SK-N-SH treated with all-trans-retinoic acid at 6 μM for 48 hours (cell line): ENCODE data around the gene SLC25A11.

Experiments used
- ATAC-seq: fragments of 200-7000 bp; cut with Tn5 transposase; 3 replicates; pipeline ENCODE4 v1.9.1; 2020; ENCODE audit warnings: mild to moderate bottlenecking, moderate library complexity
- ARNTL ChIP-seq: fragments of 450-650 bp; formaldehyde crosslinking; IDR thresholded peaks from 2 replicates; pipeline ENCODE4 v1.5.0; 2020; ENCODE audit warnings: low read depth, mild to moderate bottlenecking, moderate library complexity, borderline replicate concordance
- BACH2 ChIP-seq: fragments of 250-450 bp; sonication (Bioruptor Pico); IDR thresholded peaks from 2 replicates; pipeline ENCODE4 v1.9.0; 2021; ENCODE audit warnings: mild to moderate bottlenecking, borderline replicate concordance
- CSDC2 ChIP-seq: fragments of 250-450 bp; sonication (Bioruptor Pico); IDR thresholded peaks from 2 replicates; pipeline ENCODE4 v1.5.0; 2020; ENCODE audit warnings: mild to moderate bottlenecking, moderate library complexity
- ESRRG ChIP-seq: fragments of 250-450 bp; sonication (Bioruptor Pico); IDR thresholded peaks from 2 replicates; pipeline ENCODE4 v1.6.1; 2021; ENCODE audit warnings: mild to moderate bottlenecking
- GLIS3 ChIP-seq: fragments of 250-450 bp; sonication (Bioruptor Pico); IDR thresholded peaks from 2 replicates; pipeline ENCODE4 v1.5.0; 2020; ENCODE audit warnings: mild to moderate bottlenecking, moderate library complexity
- ISL1 ChIP-seq: fragments of 250-450 bp; sonication (Bioruptor Pico); IDR thresholded peaks from 2 replicates; pipeline ENCODE4 v2.1.2; 2022; ENCODE audit warnings: mild to moderate bottlenecking, moderate library complexity
- OSR1 ChIP-seq: fragments of 250-450 bp; sonication (Bioruptor Pico); IDR thresholded peaks from 2 replicates; pipeline ENCODE4 v1.8.0; 2022; ENCODE audit warnings: moderate library complexity, mild to moderate bottlenecking, inconsistent platforms
- PPARA ChIP-seq: fragments of 250-450 bp; sonication (Bioruptor Pico); IDR thresholded peaks from 2 replicates; pipeline ENCODE4 v1.5.0; 2020; ENCODE audit warnings: mild to moderate bottlenecking, borderline replicate concordance
- RARB ChIP-seq: fragments of 250-450 bp; sonication (Bioruptor Pico); IDR thresholded peaks from 2 replicates; pipeline ENCODE4 v1.8.0; 2021; ENCODE audit warnings: mild to moderate bottlenecking, moderate library complexity
- SNAI2 ChIP-seq: fragments of 250-450 bp; sonication (Bioruptor Pico); IDR thresholded peaks from 2 replicates; pipeline ENCODE4 v1.5.0; 2020; ENCODE audit warnings: mild to moderate bottlenecking, moderate library complexity
- TCF4 ChIP-seq: fragments of 250-450 bp; sonication (Bioruptor Pico); IDR thresholded peaks from 2 replicates; pipeline ENCODE4 v1.8.0; 2021; ENCODE audit warnings: mild to moderate bottlenecking, moderate library complexity, borderline replicate concordance
- TOX ChIP-seq: fragments of 250-450 bp; sonication (Bioruptor Pico); IDR thresholded peaks from 2 replicates; pipeline ENCODE4 v1.8.0; 2021; ENCODE audit warnings: mild to moderate bottlenecking, moderate library complexity, borderline replicate concordance
- ZC3H10 ChIP-seq: fragments of 250-450 bp; sonication (Bioruptor Pico); IDR thresholded peaks from 2 replicates; pipeline ENCODE4 v1.5.1; 2021; ENCODE audit warnings: mild to moderate bottlenecking, moderate library complexity
- ZFP3 ChIP-seq: fragments of 250-450 bp; sonication (Bioruptor Pico); IDR thresholded peaks from 2 replicates; pipeline ENCODE4 v1.5.0; 2020; ENCODE audit warnings: mild to moderate bottlenecking, moderate library complexity
- ZFP30 ChIP-seq: fragments of 450-650 bp; formaldehyde crosslinking; IDR thresholded peaks from 2 replicates; pipeline ENCODE4 v1.5.0; 2022; ENCODE audit warnings: mild to moderate bottlenecking, moderate library complexity
- ZNF70 ChIP-seq: fragments of 450-650 bp; formaldehyde crosslinking; IDR thresholded peaks from 2 replicates; pipeline ENCODE4 v1.5.0; 2020; ENCODE audit warnings: mild to moderate bottlenecking, moderate library complexity
- ZNF8 ChIP-seq: fragments of 450-650 bp; formaldehyde crosslinking; IDR thresholded peaks from 2 replicates; pipeline ENCODE4 v1.5.0; 2020; ENCODE audit warnings: mild to moderate bottlenecking, moderate library complexity
- TF ChIP-seq, protein P1 (sequence below): fragments of 250-450 bp; sonication (Bioruptor Pico); IDR thresholded peaks from 2 replicates; pipeline ENCODE4 v1.5.1; 2021; ENCODE audit warnings: mild to moderate bottlenecking, moderate library complexity
- TF ChIP-seq, protein P2 (sequence below): fragments of 250-450 bp; sonication (Bioruptor Pico); IDR thresholded peaks from 2 replicates; pipeline ENCODE4 v1.5.0; 2020; ENCODE audit warnings: mild to moderate bottlenecking, moderate library complexity

Gene SLC25A11

DNA sequence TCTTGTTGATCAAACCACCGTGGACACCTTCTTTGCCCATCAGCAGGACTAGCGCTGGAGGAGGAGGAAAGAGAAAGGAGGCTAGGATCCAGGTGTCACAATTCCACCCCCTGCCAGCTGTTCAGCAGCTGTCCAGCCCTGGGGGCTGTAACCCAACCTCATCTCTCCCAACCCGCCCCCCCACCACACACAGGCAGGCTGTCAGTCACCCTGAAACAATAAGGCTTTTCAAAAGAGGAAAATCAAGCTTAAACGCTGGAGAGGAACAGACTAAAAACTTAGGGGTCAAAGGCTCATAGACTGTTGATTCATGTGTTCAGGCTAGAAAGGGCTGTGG, 6.1 kb upstream of the SLC25A11 start:
- no peak for ATAC-seq
- TF ChIP-seq ARNTL (CRISPR knock-in tag) (no peak), ZFP3 (CRISPR knock-in tag) (no peak), ZFP30 (CRISPR knock-in tag) (no peak), BACH2 (CRISPR knock-in tag) (no peak), PPARA (no peak), ESRRG (CRISPR knock-in tag) (no peak), CSDC2 (no peak), OSR1 (CRISPR knock-in tag) (no peak), TOX (CRISPR knock-in tag) (no peak), ZC3H10 (CRISPR knock-in tag) (no peak), SNAI2 (CRISPR knock-in tag) (no peak), TCF4 (CRISPR knock-in tag) (no peak)

DNA sequence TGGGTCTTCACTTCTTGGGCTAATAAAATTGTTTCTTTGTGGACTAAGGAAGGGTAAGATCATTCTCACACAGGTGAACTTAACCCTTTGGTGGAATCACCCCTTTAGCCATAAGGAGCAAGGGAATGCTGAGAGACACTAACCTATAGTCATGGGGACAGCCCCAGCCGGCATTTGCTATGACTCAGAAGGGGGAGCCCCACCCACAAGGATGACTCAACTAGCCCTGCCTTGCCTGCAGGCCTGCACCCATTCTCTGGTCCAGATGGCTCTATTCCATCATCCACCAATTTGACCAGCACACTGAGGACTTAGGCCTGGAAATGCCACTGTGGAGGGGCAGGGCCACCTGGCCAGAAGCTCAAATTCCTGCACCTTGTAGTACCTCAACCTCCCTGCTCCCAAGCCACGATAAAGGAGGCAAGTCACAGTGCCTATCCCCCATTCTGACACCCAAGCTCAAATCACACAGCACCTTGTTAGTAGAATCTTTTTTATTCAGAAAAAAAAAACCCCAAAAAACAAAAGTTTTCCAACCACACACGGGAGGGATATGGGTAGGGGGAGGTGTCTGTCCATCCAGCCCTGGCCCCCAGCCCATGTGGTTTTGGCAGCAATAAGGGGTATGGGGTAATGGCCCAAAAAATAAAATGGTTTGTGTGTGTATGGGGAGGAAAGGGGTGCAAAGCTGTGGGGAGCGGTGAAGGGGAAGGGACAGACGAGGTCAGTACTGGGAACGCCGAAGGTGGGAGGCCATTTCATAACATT, 5.5 kb upstream of the SLC25A11 start:
- peak; percentile 44 for ATAC-seq
- TF ChIP-seq SNAI2 (CRISPR knock-in tag), result no peak
- TF ChIP-seq GLIS3 (CRISPR knock-in tag), result 0 out of 2 replicates have a peak, but pooled peaks have one; percentile 63

DNA sequence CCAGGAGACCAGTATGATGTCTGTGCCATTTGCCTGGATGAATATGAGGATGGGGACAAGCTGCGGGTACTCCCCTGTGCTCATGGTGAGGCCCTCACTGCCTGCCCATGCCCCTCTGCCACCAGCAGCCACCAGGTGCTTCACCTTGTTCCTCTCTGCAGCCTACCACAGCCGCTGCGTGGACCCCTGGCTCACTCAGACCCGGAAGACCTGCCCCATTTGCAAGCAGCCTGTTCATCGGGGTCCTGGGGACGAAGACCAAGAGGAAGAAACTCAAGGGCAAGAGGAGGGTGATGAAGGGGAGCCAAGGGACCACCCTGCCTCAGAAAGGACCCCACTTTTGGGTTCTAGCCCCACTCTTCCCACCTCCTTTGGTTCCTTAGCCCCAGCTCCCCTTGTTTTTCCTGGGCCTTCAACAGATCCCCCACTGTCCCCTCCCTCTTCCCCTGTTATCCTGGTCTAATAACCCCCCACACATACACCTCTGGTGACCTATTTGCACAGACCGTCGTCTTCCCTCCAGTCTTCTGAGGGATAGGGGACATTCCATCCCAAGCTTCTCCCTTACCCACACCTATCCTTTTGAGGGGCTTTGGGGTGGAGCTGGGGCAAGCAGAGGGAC, 4.8 kb upstream of the SLC25A11 start:
- ATAC-seq, result no peak
- TF ChIP-seq, protein P1, sequence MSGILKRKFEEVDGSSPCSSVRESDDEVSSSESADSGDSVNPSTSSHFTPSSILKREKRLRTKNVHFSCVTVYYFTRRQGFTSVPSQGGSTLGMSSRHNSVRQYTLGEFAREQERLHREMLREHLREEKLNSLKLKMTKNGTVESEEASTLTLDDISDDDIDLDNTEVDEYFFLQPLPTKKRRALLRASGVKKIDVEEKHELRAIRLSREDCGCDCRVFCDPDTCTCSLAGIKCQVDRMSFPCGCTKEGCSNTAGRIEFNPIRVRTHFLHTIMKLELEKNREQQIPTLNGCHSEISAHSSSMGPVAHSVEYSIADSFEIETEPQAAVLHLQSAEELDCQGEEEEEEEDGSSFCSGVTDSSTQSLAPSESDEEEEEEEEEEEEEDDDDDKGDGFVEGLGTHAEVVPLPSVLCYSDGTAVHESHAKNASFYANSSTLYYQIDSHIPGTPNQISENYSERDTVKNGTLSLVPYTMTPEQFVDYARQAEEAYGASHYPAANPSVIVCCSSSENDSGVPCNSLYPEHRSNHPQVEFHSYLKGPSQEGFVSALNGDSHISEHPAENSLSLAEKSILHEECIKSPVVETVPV (CRISPR knock-in tag), result 0 out of 2 replicates have a peak, but pooled peaks have one; percentile 56
- TF ChIP-seq TCF4 (CRISPR knock-in tag), result no peak

DNA sequence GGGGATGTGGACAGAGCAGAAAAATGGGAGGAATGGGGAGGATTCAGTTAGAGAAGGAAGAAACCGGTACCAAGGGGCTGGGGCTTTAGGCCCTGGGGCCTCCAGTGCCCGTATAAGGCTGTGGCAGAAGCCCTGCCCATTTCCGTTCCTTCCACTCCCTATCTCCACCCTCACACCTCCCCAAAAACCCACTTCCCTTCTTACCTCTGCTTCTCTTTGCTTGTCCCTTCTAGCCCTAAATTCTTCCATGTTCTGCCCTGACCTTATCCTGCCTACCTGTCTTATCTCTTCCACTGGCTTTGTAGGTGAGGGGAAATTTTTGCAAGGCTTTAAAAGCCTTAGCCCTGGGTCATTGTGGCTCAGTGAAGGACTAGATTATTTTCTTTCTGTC, 4.3 kb upstream of the SLC25A11 start:
- no peak for TF ChIP-seq ESRRG (CRISPR knock-in tag)
- TF ChIP-seq, protein P2, sequence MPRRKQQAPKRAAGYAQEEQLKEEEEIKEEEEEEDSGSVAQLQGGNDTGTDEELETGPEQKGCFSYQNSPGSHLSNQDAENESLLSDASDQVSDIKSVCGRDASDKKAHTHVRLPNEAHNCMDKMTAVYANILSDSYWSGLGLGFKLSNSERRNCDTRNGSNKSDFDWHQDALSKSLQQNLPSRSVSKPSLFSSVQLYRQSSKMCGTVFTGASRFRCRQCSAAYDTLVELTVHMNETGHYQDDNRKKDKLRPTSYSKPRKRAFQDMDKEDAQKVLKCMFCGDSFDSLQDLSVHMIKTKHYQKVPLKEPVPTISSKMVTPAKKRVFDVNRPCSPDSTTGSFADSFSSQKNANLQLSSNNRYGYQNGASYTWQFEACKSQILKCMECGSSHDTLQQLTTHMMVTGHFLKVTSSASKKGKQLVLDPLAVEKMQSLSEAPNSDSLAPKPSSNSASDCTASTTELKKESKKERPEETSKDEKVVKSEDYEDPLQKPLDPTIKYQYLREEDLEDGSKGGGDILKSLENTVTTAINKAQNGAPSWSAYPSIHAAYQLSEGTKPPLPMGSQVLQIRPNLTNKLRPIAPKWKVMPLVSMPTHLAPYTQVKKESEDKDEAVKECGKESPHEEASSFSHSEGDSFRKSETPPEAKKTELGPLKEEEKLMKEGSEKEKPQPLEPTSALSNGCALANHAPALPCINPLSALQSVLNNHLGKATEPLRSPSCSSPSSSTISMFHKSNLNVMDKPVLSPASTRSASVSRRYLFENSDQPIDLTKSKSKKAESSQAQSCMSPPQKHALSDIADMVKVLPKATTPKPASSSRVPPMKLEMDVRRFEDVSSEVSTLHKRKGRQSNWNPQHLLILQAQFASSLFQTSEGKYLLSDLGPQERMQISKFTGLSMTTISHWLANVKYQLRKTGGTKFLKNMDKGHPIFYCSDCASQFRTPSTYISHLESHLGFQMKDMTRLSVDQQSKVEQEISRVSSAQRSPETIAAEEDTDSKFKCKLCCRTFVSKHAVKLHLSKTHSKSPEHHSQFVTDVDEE (CRISPR knock-in tag), result no peak
- TF ChIP-seq SNAI2 (CRISPR knock-in tag), result no peak
- no peak for TF ChIP-seq BACH2 (CRISPR knock-in tag)
- TF ChIP-seq TCF4 (CRISPR knock-in tag), result no peak
- no peak for TF ChIP-seq RARB (CRISPR knock-in tag)
- no peak for TF ChIP-seq ZFP3 (CRISPR knock-in tag)
- no peak for TF ChIP-seq ZNF8 (CRISPR knock-in tag)
- no peak for TF ChIP-seq ARNTL (CRISPR knock-in tag)
- TF ChIP-seq GLIS3 (CRISPR knock-in tag), result no peak
- TF ChIP-seq ZNF70 (CRISPR knock-in tag), result no peak
- TF ChIP-seq OSR1 (CRISPR knock-in tag), result no peak
- TF ChIP-seq, protein P1 (CRISPR knock-in tag), result no peak
- no peak for TF ChIP-seq ISL1 (CRISPR knock-in tag)
- ATAC-seq, result no peak
